Heart left ventricle (tissue), 13 donors: ENCODE measurements around the gene TBXA2R.

Source experiments
- CTCF ChIP-seq, 12 donors: fragments of 200-600 bp; sonication (generic) in 4 of 12; IDR thresholded peaks; one replicate each; pipeline versions ENCODE4 v1.5.0 to v1.8.0; 2018 to 2022; ENCODE audit warnings: antibody characterized with exemption in 12 of 12, mild to moderate bottlenecking in 5 of 12
- POLR2A ChIP-seq, 2 donors: fragments of 450-650 bp; IDR thresholded peaks; one replicate each; pipeline ENCODE4 v1.6.1; 2017; ENCODE audit warnings: antibody characterized with exemption in 2 of 2, mild to moderate bottlenecking in 2 of 2, moderate library complexity in 2 of 2
- donor health status: ischemic (EF 13 %, LVEDD 7.1; RV severe dilation, severe dysfunction).
- donor health status: DM: no; HTN: yes; CAD: no.
- donor health status: DM: no; HTN: no; CAD: no.
- donor health status: ischemic (EF 25% LVEDD 6.9; RV normal size, moderate dysfunction).
- donor health status: ischemic (EF 25% LVEDD 5.7; RV mildly dilated, moderate dysfunction).
- donor health status: ischemic (EF 35%, LVEDD 5.7; RV mildly dilated, moderate dysfunction).
- donor health status: nonischemic (EF 11% LVEDD 7.7; RV severe dilation, severe dysfunction).
- donor health status: DM: yes; HTN: yes; CAD: no.
- donor health status: PGD.
- donor health status: ischemic (EF 29% LVEDD 5.4; RV normal size, mild dysfunction).
- donor health status: nonischemic (EF 23%, LVEDD 6.1; RV moderate dilation, normal function).

- no peak for TF ChIP-seq CTCF (IDR thresholded peaks at IDR 0.05)
- TF ChIP-seq POLR2A (IDR thresholded peaks at IDR 0.05), result peak in 1 of 2 donors; percentile 92
Measured at GRCh38 chr19:3557461-3558248, 49.0 kb downstream of the TBXA2R start, which contains the start of gene MFSD12.
